NCI-H1092 treated with DMSO at 0.1 percent for 48 hours (cell line): Measurements from ENCODE around the gene GALR1.
"Not testable (repeated sequence)": the region's sequence is repeated elsewhere in the genome, so short reads cannot be mapped to it uniquely, and the experiment has no call there.

Source experiments
- DNase-seq: peaks from one replicate; lab custom pipeline; 2025; lab: John Stamatoyannopoulos, UW

GALR1 gene

GRCh38 chr18:77250926-77251729, 1.5 kb downstream of the GALR1 start:
- DNase-seq, result no peak

- DNase-seq, result no peak
Observed at GRCh38 chr18:77251730-77252050, 2.0 kb downstream of the GALR1 start.

GRCh38 chr18:77254711-77255405, 5.2 kb downstream of the GALR1 start:
- DNase-seq, result no peak

GRCh38 chr18:77255426-77256105, 5.9 kb downstream of the GALR1 start:
- no peak for DNase-seq

GRCh38 chr18:77262643-77263465, 13.2 kb downstream of the GALR1 start:
- DNase-seq, result no peak

GRCh38 chr18:77263466-77263763, 13.8 kb downstream of the GALR1 start:
- no peak for DNase-seq

GRCh38 chr18:77267969-77268368, 18.3 kb downstream of the GALR1 start:
- DNase-seq, result no peak

GRCh38 chr18:77268456-77268855, 18.8 kb downstream of the GALR1 start:
- no peak for DNase-seq

GRCh38 chr18:77271576-77272481, 22.2 kb downstream of the GALR1 start:
- DNase-seq, result no peak

- DNase-seq, result not testable (repeated sequence)
Observed at GRCh38 chr18:77290841-77291240, 41.2 kb downstream of the GALR1 start.

- no peak for DNase-seq
Observed at GRCh38 chr18:77298172-77298571, 48.5 kb downstream of the GALR1 start.

GRCh38 chr18:77299706-77300105, 50.1 kb downstream of the GALR1 start:
- no peak for DNase-seq

- DNase-seq, result peak; percentile 18
Observed at GRCh38 chr18:77300579-77300978, 50.9 kb downstream of the GALR1 start.

GRCh38 chr18:77304268-77304667, 54.6 kb downstream of the GALR1 start:
- DNase-seq, result no peak

- DNase-seq, result no peak
Observed at GRCh38 chr18:77305676-77306075, 56.0 kb downstream of the GALR1 start.

GRCh38 chr18:77308216-77308615, 58.6 kb downstream of the GALR1 start:
- no peak for DNase-seq

GRCh38 chr18:77314511-77314910, 64.9 kb downstream of the GALR1 start:
- no peak for DNase-seq

GRCh38 chr18:77314952-77315351, 65.3 kb downstream of the GALR1 start:
- DNase-seq, result no peak

- peak; percentile 12 for DNase-seq
Observed at GRCh38 chr18:77316008-77316407, 66.4 kb downstream of the GALR1 start.

GRCh38 chr18:77316641-77317040, 67.0 kb downstream of the GALR1 start:
- no peak for DNase-seq

- peak; percentile 58 for DNase-seq
Observed at GRCh38 chr18:77320971-77321559, 71.4 kb downstream of the GALR1 start.
